Tibial artery (tissue), 4 donors: ENCODE data around the gene MACROD2.

Experiments
- DNase-seq, 2 donors: peaks; one replicate each; pipeline ENCODE4 v3.0.0-alpha.2; 2019
- H3K27ac ChIP-seq, 2 donors: fragments of 200-600 bp; sonication (generic) in 1 of 2; 1 replicate in 1 of 2; 2 replicates in 1 of 2; pipeline ENCODE4 v1.5.1; 2018 to 2019; ENCODE audit warnings: mild to moderate bottlenecking in 1 of 2
- H3K27me3 ChIP-seq, 2 donors: fragments of 200-600 bp; sonication (generic) in 1 of 2; one replicate each; pipeline versions ENCODE4 v1.5.1 to v1.6.0; 2016 to 2019
- H3K36me3 ChIP-seq, 3 donors: fragments of 200-600 bp; sonication (generic) in 2 of 3; one replicate each; pipeline ENCODE4 v1.5.1; 2016 to 2019; ENCODE audit warnings: mild to moderate bottlenecking in 2 of 3
- H3K4me1 ChIP-seq, 4 donors: fragments of 200-600 bp; sonication (generic) in 2 of 4; 1 replicate in 3 of 4; 2 replicates in 1 of 4; pipeline ENCODE4 v1.5.1; 2016 to 2019
- H3K4me3 ChIP-seq, 2 donors: fragments of 200-600 bp; sonication (generic) in 1 of 2; 1 replicate in 1 of 2; 2 replicates in 1 of 2; pipeline ENCODE4 v1.5.1; 2018 to 2019; ENCODE audit warnings: mild to moderate bottlenecking in 2 of 2
- H3K9me3 ChIP-seq, 3 donors: fragments of 200-600 bp; sonication (generic) in 1 of 3; one replicate each; pipeline ENCODE4 v1.5.1; 2016 to 2019
- CTCF ChIP-seq, 2 experiments: fragments of 200-600 bp in 1 of 2; fragments of 450-650 bp in 1 of 2; IDR thresholded peaks; one replicate each; pipeline ENCODE4 v1.5.1; 2017 to 2019; ENCODE audit warnings: antibody characterized with exemption in 2 of 2, mild to moderate bottlenecking in 1 of 2, moderate library complexity in 1 of 2
- intact Hi-C: fragments of 100-400 bp; cut with DNase I; formaldehyde crosslinking; loops from one replicate; pipeline ENCODE4 v1.15.0; 2023; ENCODE audit warnings: low total_unique reads

MACROD2 gene

GRCh38 chr20:14412065-14412681 is 416.9 kb downstream of the MACROD2 start:
- Histone ChIP-seq H3K4me1 (no peaks in the 10 kb centered on the region), H3K9me3 (no peaks in the 10 kb centered on the region), H3K27me3 (no peaks in the 10 kb centered on the region), H3K27ac (no peak overlapping the region), H3K4me3 (no peak overlapping the region), H3K36me3 (no peaks in the 10 kb centered on the region)
- intact Hi-C loops: no loop called here
- no peak for TF ChIP-seq CTCF (IDR thresholded peaks at IDR 0.05)
- DNase-seq: no peak

GRCh38 chr20:14413835-14414234 is 418.5 kb downstream of the MACROD2 start:
- no peak for TF ChIP-seq CTCF (IDR thresholded peaks at IDR 0.05)
- no peak overlapping the region for H3K27ac ChIP-seq
- intact Hi-C loops: no loop called here

GRCh38 chr20:14414560-14414959 is 419.2 kb downstream of the MACROD2 start:
- intact Hi-C loops: no loop called here
- peaks cover 0 to 5% (median 0%) of the 10 kb centered on the region in 4 donors for H3K4me1 ChIP-seq

More at GRCh38 chr20:14413835-14414234, 418.5 kb downstream of the MACROD2 start:
- Histone ChIP-seq H3K36me3 (no peaks in the 10 kb centered on the region), H3K4me1 (peaks cover 0 to 5% (median 0%) of the 10 kb centered on the region in 4 donors), H3K27me3 (no peaks in the 10 kb centered on the region), H3K9me3 (no peaks in the 10 kb centered on the region), H3K4me3 (no peak overlapping the region)
- no peak for DNase-seq

GRCh38 chr20:14415467-14415866 is 420.2 kb downstream of the MACROD2 start:
- Histone ChIP-seq H3K4me3 (no peak overlapping the region), H3K36me3 (no peaks in the 10 kb centered on the region), H3K4me1 (peaks cover 0 to 5% (median 0%) of the 10 kb centered on the region in 4 donors), H3K27me3 (no peaks in the 10 kb centered on the region), H3K9me3 (no peaks in the 10 kb centered on the region), H3K27ac (no peak overlapping the region)
- TF ChIP-seq CTCF (IDR thresholded peaks at IDR 0.05): no peak
- intact Hi-C loops: no loop called here
- DNase-seq: no peak

More at GRCh38 chr20:14414560-14414959, 419.2 kb downstream of the MACROD2 start:
- H3K4me3 ChIP-seq: no peak overlapping the region
- no peaks in the 10 kb centered on the region for H3K27me3 ChIP-seq
- TF ChIP-seq CTCF (IDR thresholded peaks at IDR 0.05): no peak
- H3K36me3 ChIP-seq: no peaks in the 10 kb centered on the region
- H3K27ac ChIP-seq: no peak overlapping the region
- H3K9me3 ChIP-seq: no peaks in the 10 kb centered on the region
- DNase-seq: no peak

DNA sequence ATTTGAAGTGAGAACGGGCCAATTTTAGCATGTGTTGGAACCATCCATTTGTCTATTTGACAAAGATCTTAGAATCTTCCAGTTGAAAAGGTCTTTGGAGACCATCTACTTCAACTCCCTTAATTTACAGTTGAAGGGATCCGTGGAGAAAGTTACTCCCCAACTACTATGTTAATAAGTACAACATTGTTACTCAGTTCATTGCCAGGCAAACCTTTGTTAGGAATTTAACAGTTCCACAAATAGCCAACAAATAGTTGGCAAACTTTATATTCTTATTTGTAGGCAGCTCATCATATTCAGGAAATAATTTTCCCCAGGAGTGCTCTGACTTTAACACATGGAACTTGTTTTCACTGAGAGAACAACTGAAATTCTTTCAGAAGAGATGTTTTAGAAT is 423.1 kb downstream of the MACROD2 start:
- no peaks in the 10 kb centered on the region for H3K9me3 ChIP-seq
- DNase-seq: no peak
- peaks cover 0 to 5% (median 0%) of the 10 kb centered on the region in 4 donors for H3K4me1 ChIP-seq
- H3K27ac ChIP-seq: no peak overlapping the region
- intact Hi-C loops: no loop called here
- no peaks in the 10 kb centered on the region for H3K27me3 ChIP-seq
- no peak for TF ChIP-seq CTCF (IDR thresholded peaks at IDR 0.05)
- H3K4me3 ChIP-seq: no peak overlapping the region
- H3K36me3 ChIP-seq: no peaks in the 10 kb centered on the region
